ENCODE data around the gene CAPNS2.

DNA sequence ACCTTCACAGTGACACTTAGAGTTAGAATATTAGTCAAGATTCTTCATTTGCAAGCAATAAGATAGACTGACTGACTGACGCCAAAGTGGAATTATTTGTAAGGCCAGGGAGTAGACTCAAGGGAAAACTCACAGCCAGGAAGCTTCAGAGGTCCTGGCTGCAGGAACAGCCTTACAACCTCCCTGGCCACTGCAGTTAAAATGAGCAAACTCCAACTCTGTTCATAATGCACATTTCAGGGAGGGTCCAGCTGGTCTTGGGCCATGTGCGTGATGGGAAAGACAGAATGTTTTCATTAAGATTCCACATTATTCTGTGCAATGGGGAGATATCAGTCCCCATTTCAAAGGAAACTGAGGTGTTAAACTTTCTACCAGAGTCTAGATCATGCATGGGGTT is 9.9 kb downstream of the CAPNS2 start:
- TF ChIP-seq, protein P1, sequence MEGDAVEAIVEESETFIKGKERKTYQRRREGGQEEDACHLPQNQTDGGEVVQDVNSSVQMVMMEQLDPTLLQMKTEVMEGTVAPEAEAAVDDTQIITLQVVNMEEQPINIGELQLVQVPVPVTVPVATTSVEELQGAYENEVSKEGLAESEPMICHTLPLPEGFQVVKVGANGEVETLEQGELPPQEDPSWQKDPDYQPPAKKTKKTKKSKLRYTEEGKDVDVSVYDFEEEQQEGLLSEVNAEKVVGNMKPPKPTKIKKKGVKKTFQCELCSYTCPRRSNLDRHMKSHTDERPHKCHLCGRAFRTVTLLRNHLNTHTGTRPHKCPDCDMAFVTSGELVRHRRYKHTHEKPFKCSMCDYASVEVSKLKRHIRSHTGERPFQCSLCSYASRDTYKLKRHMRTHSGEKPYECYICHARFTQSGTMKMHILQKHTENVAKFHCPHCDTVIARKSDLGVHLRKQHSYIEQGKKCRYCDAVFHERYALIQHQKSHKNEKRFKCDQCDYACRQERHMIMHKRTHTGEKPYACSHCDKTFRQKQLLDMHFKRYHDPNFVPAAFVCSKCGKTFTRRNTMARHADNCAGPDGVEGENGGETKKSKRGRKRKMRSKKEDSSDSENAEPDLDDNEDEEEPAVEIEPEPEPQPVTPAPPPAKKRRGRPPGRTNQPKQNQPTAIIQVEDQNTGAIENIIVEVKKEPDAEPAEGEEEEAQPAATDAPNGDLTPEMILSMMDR (IDR thresholded peaks at IDR 0.05): no peak
- no peak for TF ChIP-seq POLR2A (IDR thresholded peaks at IDR 0.05)

All from heart left ventricle (tissue), 13 donors.